Fibroblast of lung (primary cell): Measurements from ENCODE around the gene HRH3. TPM values are rescaled to one million over a fixed set of nuclear protein-coding genes. Genes with fewer than 3 reads are reported as not detected.

Source experiments
- DNase-seq, 2 donors: peaks; one replicate each; pipeline versions ENCODE4 v3.0.0 to v3.0.0-alpha.2; 2010; ENCODE audit warnings: low read depth in 2 of 2
- H2AFZ ChIP-seq: 2 replicates; pipeline ENCODE4 v1.5.1; 2012; ENCODE audit warnings: low read length, control low read depth, inconsistent platforms
- H3K27ac ChIP-seq: 2 replicates; pipeline ENCODE4 v1.5.1; 2011; ENCODE audit warnings: low read length, control low read depth; ENCODE audit not compliant: insufficient read depth
- H3K27me3 ChIP-seq: 2 replicates; pipeline ENCODE4 v1.5.1; 2011; ENCODE audit warnings: mild to moderate bottlenecking, low read length; ENCODE audit not compliant: control insufficient read depth, insufficient read depth
- H3K36me3 ChIP-seq: 2 replicates; pipeline ENCODE4 v1.5.1; 2011; ENCODE audit warnings: low read length; ENCODE audit not compliant: control insufficient read depth, insufficient read depth
- H3K4me1 ChIP-seq: 2 replicates; pipeline ENCODE4 v1.5.1; 2011; ENCODE audit warnings: low read length; ENCODE audit not compliant: control insufficient read depth, insufficient read depth; ENCODE audit errors: extremely low read depth
- H3K4me2 ChIP-seq: 2 replicates; pipeline ENCODE4 v1.5.1; 2011; ENCODE audit warnings: low read length, control low read depth; ENCODE audit not compliant: insufficient read depth; ENCODE audit errors: extremely low read depth
- H3K4me3 ChIP-seq, 4 experiments: fragments of 200-600 bp in 1 of 4; sonication (generic) in 1 of 4; replicated peaks in 1 of 4; 2 replicates each; pipeline ENCODE4 v1.5.1; 2011 to 2016; ENCODE audit warnings: low read length in 4 of 4, low read depth in 3 of 4, mild to moderate bottlenecking in 3 of 4, control low read depth in 2 of 4, inconsistent platforms in 1 of 4, mixed read lengths in 1 of 4; ENCODE audit not compliant: insufficient read depth in 1 of 4; ENCODE audit errors: control extremely low read depth in 1 of 4
- H3K79me2 ChIP-seq: 2 replicates; pipeline ENCODE4 v1.5.1; 2012; ENCODE audit warnings: mild to moderate bottlenecking, low read length, inconsistent platforms; ENCODE audit not compliant: control insufficient read depth, insufficient read depth
- H3K9ac ChIP-seq: 2 replicates; pipeline ENCODE4 v1.5.1; 2011; ENCODE audit warnings: mild to moderate bottlenecking, low read length, control low read depth; ENCODE audit not compliant: insufficient read depth
- H3K9me3 ChIP-seq: 2 replicates; pipeline ENCODE4 v1.5.1; 2012; ENCODE audit warnings: low read depth, low read length; ENCODE audit not compliant: control insufficient read depth, insufficient read depth
- H4K20me1 ChIP-seq: 2 replicates; pipeline ENCODE4 v1.5.1; 2011; ENCODE audit warnings: low read length; ENCODE audit not compliant: control insufficient read depth, insufficient read depth; ENCODE audit errors: extremely low read depth
- EZH2 ChIP-seq: IDR thresholded peaks from 2 replicates; pipeline ENCODE4 v1.5.1; 2012; ENCODE audit warnings: low read length, control low read depth, mild to moderate bottlenecking; ENCODE audit errors: missing control alignments
- polyA plus RNA-seq, 2 donors: library from polyadenylated mRNA; depleted of rRNA in 1 of 2; stranded (reverse) in 1 of 2; unstranded in 1 of 2; fragments of >200 nt; gene quantifications; 2 replicates each; pipeline ENCODE4 v1.2.1, GENCODE V29; 2011 to 2012; ENCODE audit warnings: missing spikeins in 1 of 2
- total RNA-seq: library from RNA; depleted of rRNA; stranded (reverse); fragments of >200 nt; gene quantifications from 2 replicates; pipeline ENCODE4 v1.2.1, GENCODE V29; 2014
- TF ChIP-seq, protein P1 (sequence below), 2 donors: IDR thresholded peaks in 1 of 2; conservative IDR thresholded peaks in 1 of 2; 1 replicate in 1 of 2; 2 replicates in 1 of 2; pipeline ENCODE4 v1.5.1; 2011 to 2012; ENCODE audit warnings: low read length in 2 of 2, control low read depth in 1 of 2, inconsistent platforms in 1 of 2, low read depth in 1 of 2, mild to moderate bottlenecking in 1 of 2

The HRH3 gene
- total and polyA plus RNA-seq, 2 donors (not counting 1 experiment from before 2014, with no cell fraction given): not detected

DNA sequence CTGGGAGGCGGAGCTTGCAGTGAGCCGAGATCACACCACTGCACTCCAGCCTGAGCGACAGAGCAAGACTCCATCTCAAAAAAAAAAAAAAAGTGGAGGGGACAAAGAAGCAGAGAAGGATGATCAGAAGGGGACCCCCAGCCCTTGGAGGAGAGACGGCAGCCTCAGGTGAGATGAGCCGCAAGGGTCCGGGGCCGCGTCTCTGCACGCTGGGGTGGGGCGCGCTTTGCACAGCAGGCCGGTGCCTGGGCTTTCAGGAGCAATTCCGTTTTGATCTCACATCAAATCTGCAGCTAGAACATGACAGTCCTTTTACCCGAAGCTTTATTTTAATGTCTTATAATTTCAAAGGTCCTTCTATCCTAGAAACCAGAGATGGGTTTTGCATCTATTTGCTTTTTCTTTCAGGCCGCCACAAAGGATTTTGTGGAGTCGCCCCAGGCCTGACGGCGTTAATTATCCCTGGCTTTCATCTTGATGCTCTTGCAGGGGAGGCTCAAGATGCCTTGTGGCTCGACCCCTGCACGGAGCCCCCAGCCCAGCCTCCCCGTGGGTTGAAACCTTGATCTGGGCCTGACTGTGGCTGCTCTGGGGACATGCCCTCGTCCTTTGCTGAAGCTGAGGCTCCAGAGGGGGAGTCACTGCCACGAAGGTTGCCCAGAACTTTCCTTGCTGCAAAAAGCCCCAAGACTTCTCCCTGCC, 17.3 kb downstream of the HRH3 start:
- no peaks in the 10 kb centered on the region for H3K27me3 ChIP-seq
- no peak overlapping the region for H3K4me3 ChIP-seq
- H3K9me3 ChIP-seq: no peaks in the 10 kb centered on the region
- no peak overlapping the region for H3K9ac ChIP-seq
- no peak overlapping the region for H3K27ac ChIP-seq
- H3K4me2 ChIP-seq: no peak overlapping the region
- no peaks in the 10 kb centered on the region for H4K20me1 ChIP-seq
- no peaks in the 10 kb centered on the region for H3K79me2 ChIP-seq
- DNase-seq: no peak
- H3K4me1 ChIP-seq: no peaks in the 10 kb centered on the region
- no peak overlapping the region for H2AFZ ChIP-seq
- TF ChIP-seq, protein P1, sequence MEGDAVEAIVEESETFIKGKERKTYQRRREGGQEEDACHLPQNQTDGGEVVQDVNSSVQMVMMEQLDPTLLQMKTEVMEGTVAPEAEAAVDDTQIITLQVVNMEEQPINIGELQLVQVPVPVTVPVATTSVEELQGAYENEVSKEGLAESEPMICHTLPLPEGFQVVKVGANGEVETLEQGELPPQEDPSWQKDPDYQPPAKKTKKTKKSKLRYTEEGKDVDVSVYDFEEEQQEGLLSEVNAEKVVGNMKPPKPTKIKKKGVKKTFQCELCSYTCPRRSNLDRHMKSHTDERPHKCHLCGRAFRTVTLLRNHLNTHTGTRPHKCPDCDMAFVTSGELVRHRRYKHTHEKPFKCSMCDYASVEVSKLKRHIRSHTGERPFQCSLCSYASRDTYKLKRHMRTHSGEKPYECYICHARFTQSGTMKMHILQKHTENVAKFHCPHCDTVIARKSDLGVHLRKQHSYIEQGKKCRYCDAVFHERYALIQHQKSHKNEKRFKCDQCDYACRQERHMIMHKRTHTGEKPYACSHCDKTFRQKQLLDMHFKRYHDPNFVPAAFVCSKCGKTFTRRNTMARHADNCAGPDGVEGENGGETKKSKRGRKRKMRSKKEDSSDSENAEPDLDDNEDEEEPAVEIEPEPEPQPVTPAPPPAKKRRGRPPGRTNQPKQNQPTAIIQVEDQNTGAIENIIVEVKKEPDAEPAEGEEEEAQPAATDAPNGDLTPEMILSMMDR (conservative IDR thresholded peaks at IDR 0.05 in 1 of 2, IDR thresholded peaks at IDR 0.05 in 1 of 2; ENCODE audit: low read depth in 1 of 2, low read length in 2 of 2): no peak
- TF ChIP-seq EZH2: no peak
- peaks cover 19% of the 10 kb centered on the region for H3K36me3 ChIP-seq

DNA sequence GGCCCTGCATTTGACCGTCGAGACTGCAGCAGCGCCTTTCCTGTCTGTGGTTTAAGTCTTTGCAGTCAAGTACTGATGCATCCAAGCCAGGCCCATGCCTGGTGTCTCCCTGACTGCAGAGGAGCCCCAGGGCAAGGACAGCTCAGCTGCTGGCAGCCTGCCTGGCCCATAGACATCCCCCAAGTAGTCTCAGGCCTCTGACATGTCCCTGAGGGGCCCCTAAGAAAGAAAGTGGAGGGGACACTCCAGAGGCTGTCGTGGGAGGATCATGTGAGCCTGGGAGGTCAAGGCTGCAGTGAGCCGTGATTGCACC, 18.0 kb downstream of the HRH3 start:
- peaks cover 22% of the 10 kb centered on the region for H3K36me3 ChIP-seq
- DNase-seq: no peak
- no peak overlapping the region for H3K9ac ChIP-seq
- no peaks in the 10 kb centered on the region for H3K27me3 ChIP-seq
- H3K9me3 ChIP-seq: no peaks in the 10 kb centered on the region
- no peak overlapping the region for H3K4me3 ChIP-seq
- TF ChIP-seq, protein P1 (conservative IDR thresholded peaks at IDR 0.05 in 1 of 2, IDR thresholded peaks at IDR 0.05 in 1 of 2; ENCODE audit: low read depth in 1 of 2, low read length in 2 of 2): no peak
- no peak for TF ChIP-seq EZH2
- H4K20me1 ChIP-seq: no peaks in the 10 kb centered on the region
- no peak overlapping the region for H3K4me2 ChIP-seq
- H3K79me2 ChIP-seq: no peaks in the 10 kb centered on the region
- H3K27ac ChIP-seq: no peak overlapping the region
- no peaks in the 10 kb centered on the region for H3K4me1 ChIP-seq
- no peak overlapping the region for H2AFZ ChIP-seq

DNA sequence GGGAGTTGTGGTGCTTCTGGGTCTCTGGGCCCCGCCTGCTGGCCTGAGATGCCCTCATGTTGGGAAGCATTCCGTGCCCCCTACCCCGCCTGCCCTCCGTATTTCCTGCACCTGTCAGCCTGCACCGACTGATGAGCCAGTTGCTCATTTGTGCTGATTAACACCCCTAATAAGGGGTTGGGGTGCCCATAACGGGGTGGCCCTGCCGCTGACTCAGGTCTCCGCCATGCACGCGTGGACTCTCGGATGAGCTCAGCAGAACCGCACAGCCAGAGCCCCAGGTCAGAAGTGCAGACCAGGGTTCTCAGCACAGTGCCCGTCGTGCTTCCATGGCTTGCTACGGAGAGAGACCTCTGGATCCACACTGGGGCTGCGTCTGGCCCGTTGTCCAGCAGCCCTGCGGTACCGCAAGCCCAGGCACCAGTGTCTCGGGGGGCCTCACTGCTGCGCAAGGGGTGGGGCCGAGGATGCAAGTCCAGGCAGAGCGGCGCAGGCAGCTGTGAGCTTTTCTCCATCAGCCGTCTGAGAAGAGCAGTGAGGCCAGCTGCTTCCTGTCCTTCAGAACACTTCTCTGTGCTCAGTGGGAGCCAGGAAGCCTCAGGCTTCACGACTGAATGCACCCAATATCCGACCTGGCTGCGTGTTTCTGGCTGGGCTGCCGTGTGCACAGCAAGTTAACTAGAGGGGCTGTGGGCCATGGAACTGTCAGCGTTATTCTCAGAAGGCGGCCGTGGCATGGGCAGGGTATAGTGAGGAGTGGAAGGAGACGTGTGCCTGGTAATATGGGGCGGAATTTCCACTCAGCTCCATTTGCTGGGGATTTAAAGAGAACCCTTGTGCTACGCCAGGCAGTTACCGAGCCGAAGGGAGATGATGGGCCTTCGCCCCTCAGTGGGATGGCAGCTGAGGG, 18.6 kb downstream of the HRH3 start:
- no peak for DNase-seq
- no peak for TF ChIP-seq EZH2
- TF ChIP-seq, protein P1 (conservative IDR thresholded peaks at IDR 0.05 in 1 of 2, IDR thresholded peaks at IDR 0.05 in 1 of 2; ENCODE audit: low read depth in 1 of 2, low read length in 2 of 2): no peak
- no peaks in the 10 kb centered on the region for H3K4me1 ChIP-seq
- H3K4me3 ChIP-seq: no peak overlapping the region
- no peaks in the 10 kb centered on the region for H3K27me3 ChIP-seq
- no peaks in the 10 kb centered on the region for H3K79me2 ChIP-seq
- H2AFZ ChIP-seq: no peak overlapping the region
- no peak overlapping the region for H3K4me2 ChIP-seq
- H3K9me3 ChIP-seq: no peaks in the 10 kb centered on the region
- H3K9ac ChIP-seq: no peak overlapping the region
- no peak overlapping the region for H3K27ac ChIP-seq
- peaks cover 22% of the 10 kb centered on the region for H3K36me3 ChIP-seq
- no peaks in the 10 kb centered on the region for H4K20me1 ChIP-seq
